ENCODE measurements around the gene PYHIN1.

Gene PYHIN1

DNA sequence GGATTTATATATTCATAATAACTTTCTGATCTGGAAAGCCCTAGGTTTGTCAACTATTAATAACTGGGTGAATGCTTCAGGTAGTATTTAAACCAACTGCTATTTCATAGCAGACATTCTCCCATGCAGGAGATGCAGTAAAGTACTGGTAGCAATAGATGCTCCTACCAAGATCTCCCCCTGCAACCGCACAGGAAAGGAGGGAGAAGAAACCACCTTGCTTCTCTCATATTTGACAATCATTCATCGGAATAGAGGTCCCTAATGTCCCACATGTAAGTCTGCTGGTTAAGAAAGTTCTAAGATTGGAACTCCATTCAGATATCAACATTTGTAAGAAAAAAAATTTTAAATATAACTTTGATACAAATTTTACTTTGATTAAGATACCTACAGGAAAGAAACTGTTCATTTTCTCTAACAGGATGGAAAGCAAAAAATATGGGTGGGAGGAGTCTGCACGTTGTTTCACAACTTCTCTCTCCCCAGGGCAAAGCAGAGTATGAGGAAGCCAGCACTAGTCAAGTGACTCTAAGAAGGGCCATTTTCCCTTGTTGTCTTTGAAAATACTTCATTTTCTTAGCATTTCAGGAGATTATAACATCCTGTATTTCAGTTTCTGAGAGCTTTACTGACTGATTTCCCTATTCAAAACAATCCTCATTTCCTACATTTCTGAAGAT lies at the start of gene PYHIN1:
TSS of gene PYHIN1 (plus strand) at position 498 of the 683 bp plus-strand sequence. CDS start 5,359 bp downstream, outside the sequence.
- no peak for DNase-seq

DNA sequence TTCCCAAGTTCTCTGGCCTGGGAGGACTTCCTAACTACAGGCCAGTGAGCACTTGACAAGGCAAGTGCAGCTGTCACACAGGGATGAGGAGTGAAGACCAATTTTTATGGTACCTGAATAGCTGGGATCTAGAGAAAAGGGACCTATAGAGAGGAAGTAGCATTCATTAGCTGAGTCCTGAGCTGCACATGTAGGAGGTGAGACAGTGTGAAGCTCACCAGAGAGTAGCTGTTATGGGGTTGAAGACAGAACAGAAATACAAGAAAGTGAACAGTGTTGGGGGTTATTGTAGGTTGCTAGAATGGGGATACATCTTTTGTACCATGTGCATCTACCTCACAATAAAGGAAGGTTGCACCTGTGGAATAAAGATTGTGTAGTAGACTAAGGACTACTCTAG lies 37.7 kb upstream of the PYHIN1 start:
- no peak for DNase-seq

DNA sequence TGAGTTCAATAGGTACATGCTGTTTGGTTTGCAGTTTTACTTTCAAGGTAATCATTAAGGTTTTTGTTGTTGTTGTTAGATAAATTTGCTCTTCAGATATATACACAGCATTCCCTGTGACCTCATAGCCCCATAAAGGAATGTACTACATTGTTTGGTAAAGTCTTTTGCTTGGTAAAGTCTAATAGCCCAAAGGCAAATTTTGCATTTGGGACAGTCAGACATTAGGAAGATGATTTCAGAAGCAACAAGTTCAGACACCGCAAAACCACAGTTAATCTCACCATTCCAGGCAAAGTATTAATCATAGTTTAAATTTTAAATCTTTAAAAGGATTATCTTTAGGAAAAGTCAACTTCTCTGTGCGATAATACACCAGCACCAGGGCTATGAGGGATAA lies 32.6 kb upstream of the PYHIN1 start:
- DNase-seq, result no peak

DNA sequence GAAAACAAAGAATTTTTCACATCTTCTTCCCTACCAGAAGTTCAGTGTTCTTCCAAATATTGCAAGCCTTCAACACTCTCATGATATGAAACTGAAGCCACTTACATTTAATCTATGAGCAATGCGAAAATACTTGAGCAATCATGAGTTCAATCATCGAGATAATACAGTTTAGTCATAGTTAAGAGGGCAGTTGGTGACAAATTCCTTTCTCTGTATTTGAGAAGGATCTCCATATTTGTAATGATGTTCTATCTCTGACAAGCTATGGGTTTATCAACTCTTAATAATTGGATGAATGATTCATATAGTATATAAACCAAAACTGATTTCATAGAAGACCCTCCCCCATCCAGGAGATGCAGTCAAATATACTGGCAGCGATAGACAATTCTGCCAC lies 29.7 kb upstream of the PYHIN1 start:
- DNase-seq, result no peak

DNA sequence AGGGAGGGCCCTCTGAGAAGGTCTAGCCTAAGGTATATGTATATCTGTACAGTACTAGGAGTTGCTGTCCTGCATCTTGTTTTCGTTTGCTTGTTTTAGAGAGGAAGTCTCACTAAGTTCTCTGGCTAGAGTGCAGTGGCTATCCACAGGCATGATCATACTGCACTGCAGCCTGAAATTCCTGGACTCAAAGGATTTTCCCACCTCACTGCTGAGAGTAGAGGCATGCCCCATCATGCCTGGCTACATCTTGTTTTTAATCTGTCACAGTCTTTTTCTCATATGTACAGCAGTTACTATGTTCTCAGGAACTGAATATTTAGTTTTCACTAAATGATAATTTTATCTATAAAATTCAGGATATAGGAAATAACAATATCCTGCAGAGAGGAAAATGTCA lies 15.3 kb upstream of the PYHIN1 start:
- no peak for DNase-seq

DNA sequence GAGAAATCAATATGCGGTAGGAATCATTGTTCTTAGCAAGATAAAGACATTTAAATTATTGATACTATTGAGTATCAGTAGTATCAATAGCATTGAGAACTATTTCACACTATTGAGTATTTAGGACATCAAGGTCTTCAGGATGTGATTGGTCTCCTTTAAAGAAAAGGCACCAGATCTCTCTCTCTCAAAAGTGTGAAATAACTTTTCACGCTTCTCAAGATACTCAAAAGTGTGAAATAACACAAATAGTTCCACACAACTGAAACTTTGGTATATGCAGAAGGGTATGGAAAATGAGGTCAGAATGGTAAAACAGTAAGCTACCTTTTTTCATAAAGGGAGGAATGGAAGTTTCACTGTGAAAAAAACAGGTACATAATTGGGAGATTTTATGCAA lies 6.7 kb upstream of the PYHIN1 start:
- no peak for DNase-seq

DNA sequence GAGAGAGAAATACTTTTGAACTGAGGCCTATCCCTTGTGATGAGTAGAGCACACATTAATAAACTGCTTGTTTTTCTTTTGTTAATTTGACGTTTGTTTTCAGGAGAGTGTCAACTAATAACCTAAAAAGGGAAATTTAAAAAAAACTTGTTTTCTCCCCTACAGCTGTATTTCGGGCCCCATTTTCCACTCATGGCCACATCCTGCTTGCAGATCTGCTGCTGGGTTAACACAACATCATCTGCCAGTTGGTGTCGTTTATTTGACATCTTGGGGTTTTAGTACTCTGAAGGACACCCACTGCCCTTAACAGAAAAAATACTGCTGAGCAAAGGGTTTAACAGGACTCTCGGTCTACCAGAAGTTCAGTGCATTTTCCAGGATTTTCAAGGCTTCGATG lies 848 bp upstream of the PYHIN1 start:
- no peak for DNase-seq

DNA sequence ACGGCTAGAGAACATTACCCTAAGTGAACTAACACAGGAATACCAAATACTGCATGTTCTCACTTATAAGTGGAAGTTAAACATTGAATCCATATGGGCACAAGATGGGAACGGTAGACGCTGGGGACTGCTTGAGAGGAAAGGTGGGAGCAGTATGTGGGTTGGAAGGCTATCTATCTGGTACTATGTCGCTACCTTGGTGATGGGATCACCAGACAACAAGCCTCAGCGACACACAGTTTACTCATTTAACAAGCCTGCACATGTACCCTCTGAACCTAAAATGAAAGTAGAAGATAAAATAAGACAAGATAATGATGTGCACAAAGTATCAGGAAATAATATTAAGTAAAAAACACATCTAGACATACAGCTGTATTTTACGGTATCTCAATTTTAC lies 819 bp downstream of the PYHIN1 start:
- DNase-seq, result no peak

DNA sequence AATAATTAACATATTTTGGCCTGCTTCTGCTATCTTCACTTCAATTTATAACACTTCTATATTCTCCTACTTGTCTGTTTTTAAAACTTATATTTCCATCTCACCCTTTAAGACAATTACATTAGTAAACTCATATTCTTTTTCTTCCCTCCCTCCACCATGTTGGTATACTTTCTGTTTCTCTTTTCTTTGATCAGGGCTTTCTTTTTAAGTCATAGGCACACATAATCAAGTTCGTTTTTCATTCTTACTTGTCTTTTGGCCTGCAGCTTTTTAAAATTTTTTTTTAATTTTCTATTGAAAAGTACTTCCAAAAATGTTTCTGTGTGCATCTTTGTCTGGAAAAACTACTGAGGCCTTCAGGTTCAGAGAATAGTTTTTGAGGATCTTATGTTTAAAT lies 2.3 kb downstream of the PYHIN1 start:
- DNase-seq, result no peak

DNA sequence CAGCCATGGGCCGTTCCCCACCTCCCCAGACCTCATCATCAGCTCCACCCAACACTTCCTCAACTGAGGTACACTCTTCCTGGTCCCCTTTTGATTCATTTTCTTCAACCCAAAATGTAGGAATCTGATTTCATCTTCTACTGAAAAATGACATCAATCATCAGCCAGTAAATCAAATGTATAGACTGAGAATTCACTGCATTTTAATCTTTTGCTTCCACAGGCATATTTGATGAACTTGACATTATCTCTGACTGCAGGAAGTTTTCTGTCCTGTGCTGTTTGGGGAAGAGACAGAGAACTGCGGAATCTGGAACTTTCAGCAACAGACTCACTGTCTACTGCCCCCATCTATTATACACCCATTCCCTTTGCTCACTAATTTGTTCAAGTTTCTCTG lies 7.8 kb downstream of the PYHIN1 start:
- no peak for DNase-seq

DNA sequence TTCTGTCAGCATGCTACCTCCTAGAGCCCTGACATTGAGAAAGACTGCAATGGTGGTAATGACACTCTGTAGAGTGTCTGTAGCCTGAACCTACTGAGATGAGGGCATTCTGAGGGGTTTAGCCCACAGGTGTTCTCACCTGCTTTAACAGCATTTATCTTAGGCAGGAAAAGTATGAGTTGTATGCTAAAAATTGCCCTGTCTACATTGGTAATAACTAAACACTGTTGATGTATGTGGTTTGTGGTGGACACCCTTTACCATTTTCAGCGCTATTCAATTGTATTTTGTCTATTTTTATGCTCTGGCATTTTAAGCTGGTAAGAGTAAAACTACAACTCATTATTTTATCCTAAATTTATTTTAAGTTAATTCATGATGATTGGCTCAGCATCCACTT lies 10.0 kb downstream of the PYHIN1 start:
- no peak for DNase-seq

DNA sequence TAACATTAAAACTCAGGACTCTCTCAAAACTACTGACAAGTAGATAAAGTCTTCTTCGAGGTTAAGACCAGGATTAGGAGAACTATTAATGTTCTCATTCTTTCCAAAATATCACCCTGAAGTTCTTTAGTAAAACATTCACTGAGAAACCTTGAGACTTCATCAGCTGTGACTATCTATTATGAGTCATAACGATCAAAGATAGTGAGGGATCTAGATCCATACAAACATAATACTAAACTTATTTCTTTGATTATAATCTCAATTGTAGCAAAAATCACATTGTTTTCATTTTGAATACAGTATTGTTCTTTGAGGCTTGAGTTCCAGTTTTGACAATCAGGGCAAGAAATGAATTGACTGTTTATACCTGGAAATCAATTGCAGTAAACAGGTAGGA lies 11.1 kb downstream of the PYHIN1 start:
- DNase-seq, result no peak

DNA sequence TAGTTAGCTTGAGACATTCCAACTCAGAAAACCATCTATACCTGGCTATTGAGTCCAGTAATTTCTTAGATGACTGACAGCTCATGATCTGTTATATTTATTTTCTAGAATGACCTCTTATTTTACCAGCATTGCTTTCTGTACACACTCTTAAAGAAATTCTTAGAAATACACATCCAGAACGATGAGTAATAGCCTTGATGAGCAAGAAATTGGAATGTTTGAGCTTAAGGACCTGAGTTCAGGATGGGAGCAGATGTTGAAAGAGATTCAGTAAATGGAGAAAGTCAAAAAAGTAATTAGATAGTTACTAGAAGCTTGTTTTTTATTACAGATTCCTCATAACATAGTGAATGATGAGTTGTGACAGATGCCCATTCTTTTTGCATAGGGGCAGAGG lies 11.7 kb downstream of the PYHIN1 start:
- DNase-seq, result no peak

DNA sequence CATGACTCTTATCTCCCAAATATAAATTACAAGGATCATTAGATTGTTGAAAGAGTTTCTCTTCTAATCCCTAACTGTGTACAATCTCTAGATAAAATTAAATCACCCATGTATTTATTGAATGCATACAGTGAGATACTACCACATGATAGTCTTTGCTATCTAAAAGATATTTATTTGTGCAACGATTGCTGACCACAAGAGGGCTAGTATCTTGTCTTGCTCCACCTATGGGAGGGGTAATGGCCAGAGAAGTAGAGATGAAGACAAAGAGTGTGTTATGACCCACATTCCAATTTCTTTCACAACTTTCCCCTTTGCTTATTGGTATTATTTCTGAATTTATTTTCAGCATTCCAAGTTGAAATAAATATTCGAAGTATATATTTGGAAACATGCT lies 13.7 kb downstream of the PYHIN1 start:
- DNase-seq, result no peak

DNA sequence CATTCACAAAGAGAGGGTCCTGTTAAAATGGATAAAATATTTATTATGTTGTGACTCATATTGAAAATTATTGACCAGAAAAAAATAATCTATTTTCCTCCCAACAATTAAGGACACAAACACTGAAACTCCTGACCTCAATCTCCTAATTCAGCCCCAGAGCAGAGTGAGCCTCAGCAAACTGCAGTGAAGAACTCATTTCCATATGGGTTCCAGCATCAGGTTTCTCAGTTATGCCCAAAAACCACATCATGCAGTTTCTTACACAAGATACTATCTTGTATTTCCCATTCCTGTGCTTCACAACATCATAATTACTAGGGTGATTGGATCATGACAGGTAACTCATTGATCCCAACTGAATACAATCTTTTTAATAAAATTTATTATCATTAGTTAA lies 15.4 kb downstream of the PYHIN1 start:
- DNase-seq, result no peak

DNA sequence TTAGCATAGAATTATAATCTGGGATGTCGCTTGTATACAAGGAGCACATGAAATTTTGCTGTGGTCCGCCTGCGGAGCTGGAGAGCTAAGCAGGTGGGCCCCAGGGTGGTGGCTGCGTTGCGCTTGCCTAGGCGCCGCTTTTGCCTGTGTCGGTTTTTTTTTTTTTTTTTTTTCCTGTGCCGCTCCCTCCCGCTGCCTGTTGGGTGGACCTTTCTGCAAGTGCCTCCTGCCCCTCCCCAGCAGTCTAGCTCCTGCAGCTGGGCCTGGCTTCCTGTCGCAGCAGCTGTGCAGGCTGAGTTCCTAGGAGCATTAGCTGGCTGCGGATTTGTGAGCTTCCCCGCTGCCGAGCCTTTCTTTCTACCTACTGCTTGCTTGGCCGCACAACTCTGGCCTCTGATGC lies 20.6 kb downstream of the PYHIN1 start:
- DNase-seq, result no peak

DNA sequence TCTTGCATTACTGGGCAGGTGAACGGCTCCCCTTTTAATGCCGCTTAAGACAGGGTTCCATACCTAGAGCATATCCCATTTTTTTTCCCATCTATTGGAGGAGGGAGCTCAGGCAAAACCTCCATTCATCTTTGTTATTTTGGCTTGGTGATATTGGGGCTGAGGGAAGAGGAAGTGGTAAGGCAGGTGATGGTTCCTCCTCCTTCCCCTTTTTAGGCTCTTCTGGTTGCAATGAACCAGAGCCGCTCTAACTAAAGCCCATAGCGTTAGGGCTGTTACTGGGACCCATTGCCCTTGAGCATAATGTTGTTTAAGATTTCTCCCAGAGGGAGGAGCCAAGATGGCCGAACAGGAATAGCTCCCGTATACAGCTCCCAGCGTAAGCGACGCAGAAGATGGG lies 21.1 kb downstream of the PYHIN1 start:
- no peak for DNase-seq

DNA sequence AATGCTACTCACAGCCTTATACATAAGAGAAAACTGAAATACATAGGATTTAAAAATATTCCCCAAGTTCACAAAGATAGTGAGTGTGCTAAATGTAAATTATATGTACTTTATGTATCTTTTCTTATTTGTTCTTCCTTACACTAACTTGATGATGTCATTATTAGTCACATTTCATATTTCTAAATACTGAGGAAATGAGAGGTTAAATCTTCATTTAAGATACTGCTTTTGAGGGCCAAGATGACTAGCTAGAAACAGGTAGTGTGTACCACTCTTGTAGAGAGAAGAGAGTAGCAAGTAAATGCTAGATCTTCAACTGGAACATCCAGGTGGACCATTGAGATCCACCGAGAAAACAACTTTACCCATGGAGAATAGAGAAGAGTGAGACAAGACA lies 29.8 kb downstream of the PYHIN1 start:
- no peak for DNase-seq

DNA sequence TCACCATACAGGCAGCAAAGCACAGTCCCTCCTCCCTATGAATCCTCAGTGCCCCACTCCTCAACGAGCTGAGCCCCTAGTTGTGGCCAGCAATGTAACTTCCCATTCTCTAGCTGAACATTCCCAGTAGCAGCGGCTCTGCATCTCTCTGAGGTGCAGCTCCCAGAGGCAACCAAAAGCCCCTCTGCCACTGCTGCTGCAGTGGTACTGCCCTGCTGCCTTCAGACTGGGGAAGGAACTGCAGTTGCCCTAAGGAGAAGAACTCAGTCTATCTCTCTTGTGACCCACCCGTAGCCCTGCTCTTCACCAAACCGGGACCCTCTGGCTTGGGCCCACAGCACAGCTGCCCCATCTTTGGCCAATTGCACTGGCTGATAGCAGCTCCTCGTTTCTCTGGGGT lies 31.6 kb downstream of the PYHIN1 start:
- no peak for DNase-seq

DNA sequence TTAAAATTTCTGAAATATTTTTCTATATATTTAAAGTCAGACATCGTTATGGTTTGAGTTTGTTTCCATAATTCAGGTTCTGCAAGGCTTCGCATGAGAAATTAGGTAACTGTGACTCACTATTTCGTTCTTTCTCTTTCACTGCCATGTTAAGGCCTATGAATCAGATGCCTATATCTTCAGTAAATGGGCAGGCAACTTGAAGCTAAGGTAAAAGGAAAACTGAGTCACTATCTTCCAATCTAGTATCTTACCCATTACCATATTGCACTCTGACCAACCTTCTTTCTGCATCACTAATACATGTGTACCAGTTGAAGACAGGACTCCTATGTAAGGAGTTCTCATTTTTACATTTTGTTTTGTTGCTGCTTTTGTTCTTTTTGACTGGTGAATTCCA lies 37.8 kb downstream of the PYHIN1 start:
- DNase-seq, result no peak

DNA sequence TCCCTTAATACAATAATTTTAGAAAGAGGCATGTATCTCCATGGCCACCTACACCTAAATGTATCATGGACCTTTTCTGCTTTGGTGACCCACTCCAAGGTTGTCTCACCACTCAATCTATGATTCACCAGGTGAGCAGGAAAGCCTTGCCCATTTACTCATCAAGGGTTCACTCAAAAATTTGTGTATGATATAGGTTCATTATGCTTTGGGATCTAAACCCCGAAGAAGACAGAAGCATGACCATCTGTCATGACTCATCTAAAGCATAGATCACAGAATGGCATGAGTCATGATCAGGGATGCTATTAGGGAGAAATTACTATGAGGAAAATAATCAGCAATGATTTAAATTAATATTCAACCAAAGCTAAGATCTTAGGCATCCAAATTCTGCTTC lies 38.5 kb downstream of the PYHIN1 start:
- no peak for DNase-seq

DNA sequence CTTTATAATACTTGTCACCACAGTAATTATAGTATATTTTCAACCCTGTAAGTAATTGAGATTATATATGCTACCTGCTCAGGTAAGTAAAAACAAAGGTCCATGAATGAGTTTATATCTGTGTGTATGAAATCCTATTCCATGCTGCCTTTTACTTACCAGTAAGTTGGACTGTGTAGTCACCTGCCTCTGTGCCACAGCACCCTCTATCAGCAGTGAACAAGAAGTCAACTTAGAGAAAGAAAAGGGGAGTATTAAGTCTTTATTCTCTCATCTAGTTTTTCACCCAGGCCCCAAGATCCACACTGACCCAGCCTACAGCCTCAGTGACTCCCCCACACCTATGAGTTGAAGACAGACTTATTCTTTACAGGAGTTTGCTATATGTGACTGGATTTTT lies 41.5 kb downstream of the PYHIN1 start:
- DNase-seq, result no peak

DNA sequence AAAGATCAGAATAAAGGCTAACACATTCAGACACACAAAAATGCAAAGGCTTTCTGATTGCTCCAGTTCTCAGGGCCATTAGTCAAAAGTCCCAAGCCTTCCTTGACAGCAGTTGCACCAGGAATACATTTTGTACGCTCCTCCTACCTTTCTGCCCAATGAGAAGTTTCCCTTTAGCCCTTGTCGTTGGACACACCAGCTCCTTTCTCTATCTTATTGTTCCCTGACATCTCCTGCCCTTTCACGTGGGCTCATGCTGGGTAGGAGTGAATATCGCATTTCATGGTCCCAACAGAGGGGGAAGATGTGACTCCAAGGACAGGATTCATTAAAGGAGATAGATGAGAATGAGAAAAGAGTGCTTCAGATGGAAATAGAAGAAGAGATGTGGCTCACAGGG lies 44.9 kb downstream of the PYHIN1 start:
- DNase-seq, result no peak

DNA sequence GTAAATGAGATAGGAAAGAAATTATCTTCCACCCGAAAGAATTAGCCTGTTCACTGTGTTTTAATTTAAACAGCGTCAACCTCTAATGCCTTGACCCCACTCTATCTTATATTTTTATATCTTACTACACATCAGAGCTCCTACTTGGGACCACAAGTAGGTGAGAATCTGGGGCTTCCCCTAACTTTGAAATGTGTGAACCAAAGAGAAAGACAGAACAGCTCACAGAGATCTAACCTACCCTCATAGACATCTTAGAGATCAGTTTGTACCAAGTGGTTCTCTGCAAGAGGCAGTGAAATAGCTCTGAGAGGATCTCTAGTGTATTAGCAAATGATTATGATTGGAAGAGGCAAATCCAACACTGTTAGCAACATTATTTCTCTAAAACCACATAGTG lies 47.4 kb downstream of the PYHIN1 start:
- DNase-seq, result no peak

DNA sequence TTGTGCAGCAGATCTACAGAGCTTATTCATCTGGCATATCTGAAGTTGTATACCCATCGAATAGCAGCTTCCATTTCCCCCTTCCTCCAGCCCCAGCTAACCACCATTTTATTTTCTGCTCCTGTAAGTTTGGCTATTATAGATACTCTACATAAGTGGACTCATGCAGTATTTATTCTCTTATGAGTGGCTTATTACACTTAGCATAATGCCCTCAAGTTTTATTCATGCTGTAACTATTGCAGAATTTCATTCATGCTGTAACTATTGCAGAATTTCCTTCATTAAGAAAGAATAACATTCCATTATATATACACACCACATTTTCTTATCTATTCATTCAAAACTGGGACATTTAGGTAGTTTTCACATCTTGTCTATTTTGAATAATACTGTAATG lies 47.9 kb downstream of the PYHIN1 start:
- DNase-seq, result no peak

DNA sequence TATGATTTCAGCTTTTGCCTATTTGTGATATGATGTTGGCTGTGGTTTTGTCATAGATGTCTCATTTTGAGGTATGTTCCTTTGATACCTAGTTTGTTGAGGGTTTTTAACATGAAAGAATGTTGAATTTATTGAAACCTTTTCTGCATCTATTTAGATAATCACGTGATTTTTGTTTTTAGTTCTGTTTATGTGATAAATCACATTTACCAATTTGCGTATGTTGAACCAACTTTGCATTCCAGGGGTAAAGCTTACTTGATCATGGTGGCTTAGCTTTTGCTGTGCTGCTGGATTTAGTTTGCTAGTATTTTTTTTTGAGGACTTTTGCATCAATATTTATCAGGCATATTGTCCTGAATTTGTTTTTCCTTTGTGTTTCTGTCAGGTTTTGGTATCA lies 51.9 kb downstream of the PYHIN1 start:
- DNase-seq, result no peak

Measured in NCI-H446 treated with DMSO at 0.1 percent for 48 hours (cell line).